IPS-11a (cell line): ENCODE data around the gene EFCAB13.

Source experiments
- H3K4me3 ChIP-seq: one replicate; pipeline ENCODE4 v1.5.1; 2013; ENCODE audit warnings: low read depth, low read length, control low read depth

The EFCAB13 gene, protein sequence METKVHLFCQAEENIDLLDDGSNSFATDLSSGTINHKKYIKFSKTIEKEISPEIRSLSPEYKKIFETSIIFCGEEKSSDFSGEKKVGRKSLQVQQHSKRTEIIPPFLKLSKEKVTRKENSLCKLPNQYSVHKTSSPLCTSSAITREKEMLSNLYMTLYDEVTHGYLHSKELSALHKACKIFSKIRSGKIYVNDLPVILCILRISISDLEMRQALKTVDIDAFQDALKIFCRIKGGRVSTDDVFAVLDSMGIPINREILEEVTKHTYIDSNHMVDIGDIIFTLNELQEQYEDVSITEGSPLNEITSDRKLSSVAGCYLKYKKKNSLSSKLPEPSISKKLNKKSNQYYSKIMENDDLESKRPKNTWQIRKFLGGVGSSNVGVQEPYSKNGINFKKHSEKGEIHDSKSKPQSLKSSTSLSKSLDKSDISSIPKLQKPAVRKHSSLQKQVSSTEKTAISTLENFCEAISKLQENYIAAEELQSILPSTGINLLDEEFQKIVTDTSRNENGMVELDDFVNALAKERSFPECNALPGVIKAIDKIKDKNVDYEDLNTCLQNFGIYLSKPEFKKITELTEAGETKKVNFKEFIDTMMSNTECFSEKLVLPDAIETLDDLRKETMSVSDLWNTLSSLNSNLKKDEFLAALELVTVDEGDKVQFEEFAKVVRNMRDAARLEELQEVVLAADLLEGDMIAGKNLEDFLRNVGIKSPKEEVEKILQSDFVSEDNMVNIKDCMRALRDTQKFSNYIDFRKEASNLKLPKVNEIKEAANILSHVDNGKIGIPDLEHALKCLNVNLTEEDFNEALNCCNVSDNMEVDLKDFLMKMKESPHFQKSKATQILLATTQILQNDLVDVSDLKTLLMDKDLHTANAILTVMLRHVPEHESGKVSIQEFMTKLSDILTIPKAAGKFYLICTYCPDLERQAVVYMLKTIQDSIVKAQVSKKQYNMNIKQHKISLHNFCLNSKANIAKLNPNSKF

DNA sequence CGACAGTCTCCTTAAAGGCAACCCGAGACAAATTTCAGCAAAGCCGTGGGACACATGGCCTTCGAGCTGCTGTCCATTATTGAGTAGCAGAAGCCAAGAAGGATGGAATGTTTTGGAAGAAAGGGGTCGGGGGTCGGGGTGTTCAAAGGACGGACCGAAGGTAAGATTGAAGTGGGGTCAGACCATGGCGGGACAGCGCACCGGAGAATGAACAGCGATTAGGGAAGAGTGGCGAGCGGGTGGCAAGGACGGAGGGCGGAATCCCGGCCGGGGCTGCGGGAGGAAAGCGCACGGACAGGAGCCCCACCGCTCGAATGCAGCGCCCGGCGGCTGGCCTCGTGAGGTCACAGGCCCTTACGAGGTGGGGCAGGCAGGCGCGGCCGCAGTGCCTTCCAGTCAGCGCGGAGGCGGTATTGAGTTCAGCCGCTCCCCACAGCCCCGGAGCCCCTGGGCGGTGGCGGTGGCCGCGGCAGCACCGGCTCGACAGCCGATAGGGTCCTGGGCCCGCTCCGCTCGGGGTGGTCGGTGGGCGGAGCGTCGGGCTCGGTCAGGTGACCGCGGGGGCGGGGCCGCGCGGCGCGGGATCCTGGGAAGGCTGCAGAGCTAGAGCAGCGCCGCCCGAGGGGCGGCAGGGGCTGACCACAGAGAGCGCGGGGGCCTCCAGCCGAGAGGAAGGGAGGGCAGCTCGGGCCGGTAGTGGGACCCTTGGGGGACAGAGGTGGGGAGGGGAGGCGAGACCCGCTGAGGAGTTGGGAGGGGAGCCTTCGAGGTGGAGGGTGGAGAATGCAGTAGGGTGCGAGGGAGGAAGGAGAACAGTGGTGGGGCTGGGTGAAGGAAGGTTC is at the start of gene EFCAB13:
TSS of gene EFCAB13 (plus strand) at position 574 of the 842 bp plus-strand sequence. CDS start 4,399 bp downstream, outside the sequence.
- H3K4me3 ChIP-seq: peak within 1 kb of the TSS; percentile 53

GRCh38 chr17:47274319-47275069 is 49.3 kb upstream of the EFCAB13 start:
- H3K4me3 ChIP-seq: no peak overlapping the region

DNA sequence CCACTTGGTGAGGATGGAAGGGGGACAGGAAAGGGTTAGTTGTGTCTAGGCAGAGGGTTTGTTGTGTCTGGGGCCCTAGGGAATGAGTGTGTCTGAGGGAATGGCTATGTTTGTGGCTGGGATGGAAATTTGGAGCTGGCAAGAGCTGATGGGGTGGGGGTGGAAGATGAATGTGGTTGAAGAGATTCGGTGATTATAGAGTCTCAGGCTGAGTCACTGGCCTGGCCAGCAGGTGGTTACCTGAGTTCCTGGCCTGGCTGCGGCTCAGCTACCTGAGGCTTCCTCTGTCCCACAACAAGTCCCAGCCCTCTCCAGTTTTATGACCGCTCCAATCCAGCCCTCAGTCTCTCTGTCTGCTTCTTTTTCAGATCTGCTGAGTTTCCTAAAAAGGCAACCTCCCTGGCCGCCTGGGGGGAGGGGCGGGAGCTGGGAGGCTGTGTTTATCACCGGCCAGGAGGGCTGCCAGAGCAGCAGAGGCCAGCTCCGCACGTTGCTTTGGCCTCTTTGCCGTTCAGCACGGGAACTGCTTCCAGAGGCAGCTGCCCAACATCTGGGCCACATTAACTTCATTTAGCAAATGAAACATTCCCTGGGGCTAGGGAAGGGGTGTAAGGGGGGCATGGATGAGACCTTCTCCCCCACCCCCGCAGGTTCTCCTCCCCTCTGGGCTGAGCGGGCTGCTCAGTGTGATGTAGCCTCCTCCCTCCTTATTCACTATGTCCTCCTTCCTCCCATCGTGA is 48.3 kb upstream of the EFCAB13 start:
- no peak overlapping the region for H3K4me3 ChIP-seq

DNA sequence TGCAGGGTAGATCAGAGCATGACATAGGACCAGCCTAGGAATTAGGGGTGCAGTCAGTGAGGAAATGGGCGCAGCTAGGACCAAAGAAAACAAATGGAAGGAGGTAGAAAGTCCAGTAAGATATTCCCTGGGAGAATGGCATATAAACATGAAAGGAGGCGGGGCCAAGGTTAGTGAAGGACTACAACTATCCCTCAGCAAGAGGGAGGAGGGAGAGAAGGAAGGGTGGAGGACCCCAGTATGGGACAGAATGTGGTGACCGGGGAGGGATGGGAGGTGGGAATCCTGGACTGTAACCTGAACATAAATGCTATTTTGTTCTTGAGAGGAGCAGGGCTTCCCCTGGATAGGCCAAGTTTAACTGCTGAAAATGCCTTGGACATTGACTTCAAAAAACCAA is 47.3 kb upstream of the EFCAB13 start:
- no peak overlapping the region for H3K4me3 ChIP-seq

GRCh38 chr17:47276868-47277267 is 46.9 kb upstream of the EFCAB13 start:
- H3K4me3 ChIP-seq: no peak overlapping the region

GRCh38 chr17:47277921-47278320 is 45.8 kb upstream of the EFCAB13 start:
- H3K4me3 ChIP-seq: no peak overlapping the region

- no peak overlapping the region for H3K4me3 ChIP-seq
Measured at GRCh38 chr17:47278561-47278960, 45.2 kb upstream of the EFCAB13 start.

DNA sequence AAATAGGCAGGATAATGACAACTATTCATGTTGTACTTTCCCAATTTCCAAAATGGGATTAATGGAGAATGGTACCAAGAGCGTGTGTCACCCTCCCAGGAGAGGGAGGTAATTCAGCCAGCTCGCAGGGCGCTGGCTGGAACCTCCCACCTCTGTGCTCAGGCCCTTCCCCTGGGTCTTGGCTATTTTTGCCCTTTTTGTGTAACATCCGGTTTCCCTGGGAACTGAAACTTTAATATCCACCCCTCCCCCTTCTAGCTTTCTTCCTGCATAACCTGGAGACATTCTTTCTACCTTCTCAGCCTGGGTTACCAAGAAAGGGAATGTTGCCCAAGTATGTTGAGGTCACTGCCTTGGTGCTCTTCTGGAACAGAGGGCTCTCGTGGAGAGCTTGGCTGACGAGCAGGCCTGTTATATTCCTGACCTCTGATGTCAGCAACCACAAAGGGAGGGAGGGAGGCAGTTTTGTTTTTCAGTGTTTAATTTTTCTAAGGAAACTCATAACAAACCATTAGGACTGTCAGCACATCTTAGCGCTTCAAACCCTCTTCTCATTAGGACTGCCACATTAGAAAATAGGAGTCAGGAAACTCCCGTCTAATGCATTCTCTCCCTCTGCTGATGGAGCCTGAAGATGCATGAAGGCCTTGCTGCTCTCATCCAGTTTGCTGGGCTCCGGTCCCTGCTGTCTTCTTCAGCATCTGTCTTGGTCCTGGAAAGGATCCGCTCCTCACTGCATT is 44.5 kb upstream of the EFCAB13 start:
- H3K4me3 ChIP-seq: no peak overlapping the region

DNA sequence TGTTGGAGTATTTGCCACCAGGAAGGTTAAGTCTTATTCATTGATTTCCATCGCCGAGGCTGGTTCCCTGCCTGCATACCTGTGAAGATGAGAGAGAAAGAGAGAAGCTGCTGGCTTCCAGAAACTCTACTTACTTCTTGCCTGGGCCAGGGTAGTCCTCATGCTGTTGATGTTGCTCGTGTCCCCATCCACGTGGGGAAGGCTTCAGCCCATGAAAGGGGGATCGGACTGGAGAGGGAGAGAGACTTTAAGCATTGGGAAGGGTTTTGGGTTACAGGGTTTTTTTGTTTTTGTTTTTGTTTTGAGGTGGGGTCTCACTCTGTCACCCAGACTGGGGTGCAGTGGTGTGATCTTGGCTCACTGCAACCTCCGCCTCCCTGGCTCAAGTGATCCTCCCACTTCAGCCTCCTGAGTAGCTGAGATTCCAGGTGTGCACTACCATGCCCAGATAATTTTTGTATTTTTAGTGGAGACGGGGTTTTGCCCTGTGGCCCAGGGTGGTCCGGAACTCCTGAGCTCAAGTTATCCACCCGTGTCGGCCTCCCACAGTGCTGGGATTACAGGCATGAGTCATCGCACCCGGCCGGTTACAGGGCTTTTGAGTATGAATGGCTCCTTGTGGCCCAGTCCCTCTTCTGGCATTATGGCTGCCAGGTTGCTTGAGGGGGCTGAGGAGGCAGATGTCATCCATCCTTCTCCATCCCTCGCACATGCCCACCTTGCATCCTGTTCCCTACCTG is 43.5 kb upstream of the EFCAB13 start:
- H3K4me3 ChIP-seq: no peak overlapping the region

GRCh38 chr17:47281216-47281615 is 42.5 kb upstream of the EFCAB13 start:
- no peak overlapping the region for H3K4me3 ChIP-seq

DNA sequence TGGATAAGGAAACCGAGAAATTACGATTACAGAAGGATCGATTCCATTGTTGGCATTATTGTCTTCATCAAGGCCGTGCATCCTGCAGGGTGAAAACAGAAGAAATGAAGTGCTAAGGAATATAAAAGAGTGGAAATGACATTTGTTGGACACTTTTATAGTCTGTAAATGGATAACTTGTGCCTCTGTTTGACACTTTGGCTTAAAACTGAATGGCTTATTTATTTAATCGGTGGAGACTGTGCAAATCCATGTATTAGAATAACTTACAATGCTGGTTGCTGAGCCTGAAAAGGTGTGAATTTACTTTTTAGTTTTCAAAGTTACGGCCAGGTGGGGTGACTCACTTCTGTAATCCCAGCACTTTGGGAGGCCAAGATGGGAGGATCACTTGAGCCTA is 38.8 kb upstream of the EFCAB13 start:
- no peak overlapping the region for H3K4me3 ChIP-seq

GRCh38 chr17:47286198-47286914 is 37.4 kb upstream of the EFCAB13 start:
- no peak overlapping the region for H3K4me3 ChIP-seq

DNA sequence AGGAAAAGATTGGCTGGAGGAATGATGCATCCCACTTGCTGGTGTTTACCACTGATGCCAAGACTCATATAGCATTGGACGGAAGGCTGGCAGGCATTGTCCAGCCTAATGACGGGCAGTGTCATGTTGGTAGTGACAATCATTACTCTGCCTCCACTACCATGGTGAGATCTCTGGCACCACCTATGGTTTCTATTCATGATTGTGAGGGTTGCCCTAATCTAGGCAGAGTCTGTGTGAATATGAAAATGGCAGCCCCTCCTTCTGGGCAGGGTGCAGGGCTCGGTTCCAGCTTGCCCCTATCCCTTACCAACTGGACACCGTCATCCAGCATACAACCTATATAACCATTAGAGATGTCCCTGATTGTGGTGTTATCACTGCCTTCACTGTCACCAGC is 36.7 kb upstream of the EFCAB13 start:
- no peak overlapping the region for H3K4me3 ChIP-seq

DNA sequence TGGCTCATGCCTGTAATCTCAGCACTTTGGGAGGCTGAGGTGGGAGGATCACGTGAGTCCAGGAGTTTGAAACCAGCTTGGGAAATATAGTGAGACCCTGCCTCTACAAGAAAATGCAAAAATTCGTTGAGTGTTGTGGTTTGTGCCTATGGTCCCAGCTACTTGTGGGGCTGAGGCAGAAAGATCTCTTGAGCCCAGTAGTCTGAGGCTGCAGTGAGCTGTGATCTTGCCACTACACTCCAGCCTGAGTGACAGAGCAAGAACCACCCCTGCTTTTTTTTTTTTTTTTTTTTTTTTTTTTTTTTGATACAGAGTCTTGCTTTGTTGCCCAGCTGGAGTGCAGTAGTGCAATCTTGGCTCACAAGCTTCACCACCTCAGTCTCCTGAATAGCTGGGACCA is 36.1 kb upstream of the EFCAB13 start:
- no peak overlapping the region for H3K4me3 ChIP-seq

- H3K4me3 ChIP-seq: no peak overlapping the region
Measured at GRCh38 chr17:47288531-47289116, 35.1 kb upstream of the EFCAB13 start.

- H3K4me3 ChIP-seq: no peak overlapping the region
Measured at GRCh38 chr17:47289302-47289701, 34.5 kb upstream of the EFCAB13 start.

DNA sequence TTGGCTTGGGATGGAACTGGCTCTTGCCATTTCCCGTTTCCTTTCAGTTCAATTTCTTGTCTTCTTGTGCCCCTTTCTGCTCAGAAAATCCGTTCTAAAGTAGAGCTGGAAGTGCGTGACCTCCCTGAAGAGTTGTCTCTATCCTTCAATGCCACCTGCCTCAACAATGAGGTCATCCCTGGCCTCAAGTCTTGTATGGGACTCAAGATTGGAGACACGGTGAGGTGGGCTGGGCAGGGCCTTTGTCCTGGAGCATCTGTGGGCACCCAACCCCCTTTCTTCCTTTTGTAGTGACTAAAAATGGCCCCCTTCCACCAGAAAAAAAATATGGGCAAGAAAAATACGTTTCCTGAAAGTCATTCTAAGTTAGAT is 32.9 kb upstream of the EFCAB13 start:
- H3K4me3 ChIP-seq: no peak overlapping the region
